ENCODE results near the gene GABBR2.

Gene GABBR2

GRCh38 chr9:98538626-98539031 is 170.1 kb downstream of the GABBR2 start:
- DNase-seq (ENCODE audit: low read depth), result no peak

DNA sequence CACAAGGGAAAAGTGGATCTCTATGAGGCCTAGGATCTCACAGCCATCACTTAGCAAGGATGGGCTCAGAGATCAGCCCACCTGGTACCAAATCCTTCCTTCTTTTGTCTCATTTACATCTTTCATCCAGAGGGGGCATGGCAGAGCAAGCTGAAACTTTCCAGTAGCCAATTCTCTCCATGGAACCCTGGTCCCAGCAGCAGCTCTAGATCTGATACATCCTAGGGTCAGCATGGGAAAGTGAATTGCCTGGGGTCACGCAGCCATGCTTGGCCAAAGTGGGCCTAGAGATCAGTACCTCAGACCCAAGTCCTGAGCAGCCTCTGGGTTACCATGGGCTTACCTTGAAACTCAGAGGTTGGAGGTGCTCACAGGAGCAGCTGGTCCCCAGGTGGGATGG is 170.5 kb downstream of the GABBR2 start:
- DNase-seq (ENCODE audit: low read depth), result no peak

- DNase-seq (ENCODE audit: low read depth), result no peak
These were observed 172.1 kb downstream of the GABBR2 start for GRCh38 chr9:98536542-98537173.

- no peak for DNase-seq (ENCODE audit: low read depth)
These were observed 174.9 kb downstream of the GABBR2 start for GRCh38 chr9:98533866-98534265.

- DNase-seq (ENCODE audit: low read depth), result no peak
These were observed 175.6 kb downstream of the GABBR2 start for GRCh38 chr9:98533132-98533531.

DNA sequence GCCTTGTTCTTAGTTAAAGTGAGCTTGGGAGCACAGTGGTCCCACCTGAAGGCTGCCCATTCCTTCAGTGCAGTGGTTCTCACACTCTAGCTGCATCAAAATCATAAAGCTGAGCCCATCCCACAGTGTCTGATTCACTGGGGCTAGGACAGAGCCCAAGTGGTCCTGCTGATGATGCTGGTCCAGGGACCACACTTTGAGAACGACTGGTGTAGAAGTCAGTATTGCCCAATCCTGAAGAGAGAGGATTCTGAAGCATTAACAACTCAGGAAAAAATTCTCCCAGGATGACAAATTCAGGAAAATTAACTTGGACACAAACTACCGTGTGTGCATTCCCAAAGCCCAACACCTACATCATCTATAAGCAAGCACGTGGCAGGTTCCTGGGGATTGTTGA is 176.2 kb downstream of the GABBR2 start:
- no peak for DNase-seq (ENCODE audit: low read depth)

GRCh38 chr9:98532147-98532546 is 176.6 kb downstream of the GABBR2 start:
- DNase-seq (ENCODE audit: low read depth), result no peak

- DNase-seq (ENCODE audit: low read depth), result no peak
These were observed 177.8 kb downstream of the GABBR2 start for GRCh38 chr9:98530806-98531386.

GRCh38 chr9:98530275-98530674 is 178.5 kb downstream of the GABBR2 start:
- DNase-seq (ENCODE audit: low read depth), result no peak

- no peak for DNase-seq (ENCODE audit: low read depth)
These were observed 178.9 kb downstream of the GABBR2 start for GRCh38 chr9:98529841-98530240.

DNA sequence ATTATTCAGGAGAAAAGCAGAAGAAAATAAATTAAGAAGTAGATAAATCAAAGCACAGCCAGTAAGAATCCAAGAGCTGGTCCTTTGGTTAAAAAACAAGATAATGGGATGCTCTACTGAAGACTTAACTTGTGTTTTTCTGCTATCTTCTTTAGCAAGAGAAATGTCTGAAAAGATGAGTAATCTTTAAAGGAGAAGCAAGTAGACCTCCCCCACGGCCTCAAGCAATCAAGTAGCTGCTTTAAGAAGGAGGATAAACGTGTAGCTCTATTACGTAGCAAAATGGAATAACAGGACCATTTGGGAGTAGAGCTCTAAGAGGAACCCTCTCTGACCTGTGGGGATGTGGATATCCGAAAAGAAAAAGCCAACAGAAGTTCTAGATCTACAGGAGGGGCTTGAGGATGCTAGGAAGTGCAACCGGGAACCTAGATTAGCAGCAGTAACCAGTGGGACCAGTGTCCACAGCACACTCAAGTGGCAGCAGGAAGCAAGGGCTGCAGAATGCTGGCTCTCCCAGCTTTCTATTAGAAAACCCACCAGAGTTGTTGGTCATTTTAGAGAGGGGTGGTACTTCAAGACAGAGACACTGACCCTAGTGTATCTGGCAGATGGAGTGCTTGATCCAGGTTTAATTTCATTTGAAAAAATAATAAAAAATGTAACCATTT is 185.4 kb downstream of the GABBR2 start:
- DNase-seq (ENCODE audit: low read depth), result no peak

GRCh38 chr9:98522487-98522886 is 186.2 kb downstream of the GABBR2 start:
- DNase-seq (ENCODE audit: low read depth), result no peak

- no peak for DNase-seq (ENCODE audit: low read depth)
These were observed 187.6 kb downstream of the GABBR2 start for GRCh38 chr9:98521141-98521540.

DNA sequence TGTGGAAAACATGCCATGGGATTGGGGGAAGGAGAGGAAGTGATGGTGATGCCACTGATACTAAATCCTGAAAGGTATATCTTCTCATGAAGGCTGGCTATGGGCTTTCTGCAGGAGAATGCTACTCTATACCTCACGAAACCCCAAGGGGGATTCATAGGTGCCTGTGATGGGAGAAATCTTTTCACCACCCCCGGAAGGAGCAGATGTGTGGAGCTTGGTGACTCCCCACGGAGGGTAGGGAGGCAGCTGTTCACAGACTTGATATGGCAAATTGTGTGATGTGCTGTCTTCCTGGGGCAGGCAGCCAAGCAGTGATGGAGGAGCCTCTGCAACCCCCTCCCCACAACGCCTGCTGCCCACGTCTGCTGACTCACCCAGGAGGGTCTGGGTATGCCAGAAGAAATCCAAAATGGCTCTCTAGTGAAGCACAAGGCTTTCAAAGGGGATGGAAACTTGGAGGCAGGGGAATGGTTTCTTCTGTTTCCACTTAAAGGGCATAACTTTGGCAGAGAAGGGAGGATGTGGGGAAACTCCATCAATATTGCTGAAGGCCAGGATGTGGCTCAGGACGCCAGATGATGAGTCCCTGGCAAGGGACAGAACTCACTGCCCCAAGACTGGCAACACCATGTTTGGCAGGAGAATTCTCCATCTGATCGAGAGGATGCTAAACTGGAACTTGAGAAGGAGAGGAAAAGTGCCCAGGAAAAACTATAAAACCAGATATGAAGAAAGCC is 188.3 kb downstream of the GABBR2 start:
- no peak for DNase-seq (ENCODE audit: low read depth)

GRCh38 chr9:98519641-98520040 is 189.1 kb downstream of the GABBR2 start:
- DNase-seq (ENCODE audit: low read depth), result no peak

- DNase-seq (ENCODE audit: low read depth), result no peak
These were observed 190.2 kb downstream of the GABBR2 start for GRCh38 chr9:98518556-98518955.

- no peak for DNase-seq (ENCODE audit: low read depth)
These were observed 191.0 kb downstream of the GABBR2 start for GRCh38 chr9:98517761-98518160.

GRCh38 chr9:98516897-98517503 is 191.7 kb downstream of the GABBR2 start:
- DNase-seq (ENCODE audit: low read depth), result no peak

DNA sequence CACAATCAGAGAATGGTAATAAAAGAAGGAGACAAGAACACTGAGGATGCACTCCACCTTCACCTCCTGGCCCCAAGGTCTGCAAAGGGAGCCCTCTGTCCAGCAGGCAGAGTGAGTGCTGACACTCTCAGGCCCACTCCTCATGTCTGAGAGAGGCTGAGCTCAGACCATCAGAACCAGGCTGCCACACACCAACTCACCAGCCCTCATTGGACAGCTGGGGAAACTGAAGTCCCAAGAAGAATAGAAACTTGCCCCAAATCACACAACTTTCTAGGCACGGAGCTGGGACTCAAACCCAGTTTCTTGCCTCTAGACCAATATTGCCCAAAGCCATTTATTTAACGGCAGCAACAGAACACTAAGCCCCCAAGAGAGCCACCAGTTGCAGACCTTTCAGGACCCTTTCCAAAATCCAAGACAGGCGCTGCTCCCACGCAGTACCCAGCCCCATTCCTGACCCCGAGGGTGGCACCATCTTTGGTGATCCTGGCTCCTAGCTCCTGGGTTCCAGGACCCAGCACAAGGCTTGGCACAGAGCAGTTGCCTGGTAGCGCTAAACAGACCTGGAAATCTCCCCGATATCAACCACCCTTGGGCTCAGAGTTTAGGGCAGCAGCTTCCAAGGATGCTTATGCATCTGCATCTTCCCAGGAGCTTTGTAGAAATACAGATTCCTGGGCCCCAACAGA is 192.4 kb downstream of the GABBR2 start:
- DNase-seq (ENCODE audit: low read depth), result no peak

DNA sequence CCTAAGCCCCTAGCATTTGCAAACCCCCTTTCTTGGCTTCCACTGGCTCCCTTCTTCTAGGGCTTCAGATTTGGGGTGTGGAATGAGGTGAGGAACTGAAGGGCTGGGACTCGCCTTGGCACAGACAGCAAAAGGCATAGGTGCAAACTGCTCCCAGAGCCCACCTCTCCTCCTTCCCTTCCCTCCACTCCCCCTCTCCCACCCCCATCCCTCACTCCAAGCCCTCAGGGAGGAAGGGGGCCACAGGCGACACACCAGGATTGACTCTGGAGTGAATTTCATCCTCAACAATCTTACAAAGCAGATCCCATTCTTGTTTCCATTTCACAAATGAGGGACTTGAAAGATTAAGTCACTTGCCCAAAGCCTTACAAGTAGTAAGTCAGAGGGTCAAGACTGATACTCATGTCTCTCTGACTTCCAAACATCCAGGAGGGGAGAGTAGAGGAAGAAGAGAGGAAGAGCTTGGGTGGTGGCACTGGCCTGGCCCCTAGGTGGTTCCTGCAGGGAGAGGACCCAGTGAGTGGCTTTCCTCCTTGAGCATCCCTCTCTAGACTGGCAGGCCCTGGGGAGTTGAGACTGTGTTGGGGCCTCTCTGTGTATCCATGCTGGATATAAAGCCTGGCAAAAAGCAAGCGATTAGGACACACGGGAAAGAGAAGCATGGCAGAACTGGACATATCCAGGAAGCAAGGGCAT is 193.1 kb downstream of the GABBR2 start:
- no peak for DNase-seq (ENCODE audit: low read depth)

- DNase-seq (ENCODE audit: low read depth), result no peak
These were observed 193.9 kb downstream of the GABBR2 start for GRCh38 chr9:98514841-98515240.
